GM19351 (cell line): ENCODE data around the gene FGF14.
A peak's percentile ranks its signal among the peaks of the same experiment; 100 is the strongest.
"Not testable (repeated sequence)": the region's sequence is repeated elsewhere in the genome, so short reads cannot be mapped to it uniquely, and the experiment has no call there.

Source experiments
- ATAC-seq: cut with Tn5 transposase; IDR thresholded peaks from one replicate; pipeline ENCODE4 v1.9.1; 2021; ENCODE audit warnings: mild to moderate bottlenecking, moderate library complexity; ENCODE audit not compliant: unreplicated experiment

The FGF14 gene

GRCh38 chr13:102141625-102142472, 260.0 kb downstream of the FGF14 start:
- ATAC-seq = peak; percentile 61

DNA sequence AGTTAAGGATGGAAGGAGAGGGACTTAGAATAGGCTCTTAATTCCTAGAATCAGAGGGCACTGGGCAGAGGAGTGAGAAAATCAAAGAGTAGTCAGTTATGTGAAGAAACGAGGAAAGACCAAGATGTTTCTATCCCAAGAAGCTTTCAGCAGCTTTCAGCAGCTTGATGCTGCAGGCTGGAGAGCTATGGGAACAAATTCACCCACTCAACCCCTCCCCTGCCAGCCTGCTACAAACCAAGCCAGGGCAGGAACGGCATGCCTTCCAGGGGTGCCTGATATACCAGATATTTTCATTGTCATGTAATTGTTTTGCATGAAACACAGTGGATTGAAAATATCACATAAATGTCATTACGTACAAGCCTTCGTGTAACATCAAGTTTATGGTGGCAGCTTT, 262.2 kb downstream of the FGF14 start:
- ATAC-seq = no peak

DNA sequence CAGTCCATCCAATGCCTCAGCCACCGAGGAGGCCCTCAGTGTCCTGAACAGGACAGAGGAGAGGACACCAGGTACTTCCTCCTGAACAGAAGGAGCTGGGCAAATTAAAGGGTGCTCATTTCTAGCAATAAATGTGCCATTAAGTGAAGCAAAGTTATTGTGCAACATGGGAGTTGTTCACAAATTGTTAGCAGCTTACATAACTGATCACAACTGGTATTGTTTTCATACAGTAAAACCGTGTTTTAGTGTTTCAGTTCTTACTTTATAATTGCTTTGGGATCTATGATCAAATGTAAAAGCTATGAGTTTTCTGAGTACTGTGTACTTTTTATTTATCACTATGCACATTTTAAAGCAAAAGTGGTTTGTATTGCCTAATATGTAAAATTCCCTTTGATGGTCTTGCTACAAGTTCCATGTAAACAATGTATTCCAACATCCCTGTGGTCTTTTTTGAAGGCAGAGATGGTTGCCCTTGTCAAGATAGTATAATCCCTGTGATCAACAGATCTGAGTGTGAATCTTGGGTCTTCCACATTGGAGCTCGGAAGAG, 263.1 kb downstream of the FGF14 start:
- ATAC-seq = no peak

- ATAC-seq = not testable (repeated sequence)
Measured at GRCh38 chr13:102137904-102138303, 263.9 kb downstream of the FGF14 start.

- no peak for ATAC-seq
Measured at GRCh38 chr13:102136735-102137296, 265.0 kb downstream of the FGF14 start.

DNA sequence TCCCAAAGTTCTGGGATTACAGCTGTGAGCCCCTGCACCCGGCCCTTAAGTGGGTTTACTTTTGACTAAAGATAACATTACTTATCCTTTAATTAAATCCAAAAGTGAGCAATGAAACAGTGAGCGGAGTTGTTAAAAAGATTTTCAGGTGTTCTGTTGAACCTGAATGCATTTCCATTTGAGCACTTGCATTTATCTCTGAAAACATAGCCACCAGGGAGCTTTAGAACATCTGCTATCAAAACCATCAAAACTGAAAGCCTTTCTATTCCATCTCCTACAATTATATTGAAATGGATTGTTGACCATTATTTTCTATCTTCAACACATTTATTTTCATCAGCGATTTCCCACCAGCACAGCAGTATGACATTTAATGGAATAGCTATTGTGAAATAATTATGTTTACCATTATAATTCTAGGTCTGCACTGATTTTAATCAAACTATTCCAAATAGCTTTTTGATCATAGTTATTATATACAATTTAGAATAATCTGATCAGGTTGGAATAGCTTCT, 269.0 kb downstream of the FGF14 start:
- no peak for ATAC-seq

DNA sequence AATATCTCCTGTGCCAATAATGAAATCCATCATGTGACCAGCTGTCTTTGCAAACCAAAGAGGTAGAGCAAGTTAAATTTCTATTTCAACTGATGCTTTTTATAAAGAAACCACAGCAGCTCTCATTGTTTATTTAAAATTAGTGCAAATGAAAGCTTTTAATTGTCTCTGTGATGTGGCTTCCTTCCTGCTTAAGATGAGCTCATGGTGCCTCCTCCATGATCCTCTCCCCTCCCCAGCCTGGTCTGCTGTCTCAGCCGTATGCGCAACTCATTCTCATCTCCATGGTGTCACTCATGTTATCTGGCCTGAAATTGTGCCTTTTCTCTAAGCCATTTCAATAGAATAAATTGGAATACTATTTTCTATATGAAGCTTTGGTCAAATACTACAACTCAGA, 270.6 kb downstream of the FGF14 start:
- ATAC-seq = no peak

GRCh38 chr13:102128216-102128810, 273.5 kb downstream of the FGF14 start:
- ATAC-seq = peak; percentile 75

- no peak for ATAC-seq
Measured at GRCh38 chr13:102127153-102127552, 274.7 kb downstream of the FGF14 start.

- no peak for ATAC-seq
Measured at GRCh38 chr13:102122147-102122546, 279.7 kb downstream of the FGF14 start.

- no peak for ATAC-seq
Measured at GRCh38 chr13:102117175-102117831, 284.5 kb downstream of the FGF14 start.

GRCh38 chr13:102103469-102103868, 298.4 kb downstream of the FGF14 start:
- no peak for ATAC-seq

DNA sequence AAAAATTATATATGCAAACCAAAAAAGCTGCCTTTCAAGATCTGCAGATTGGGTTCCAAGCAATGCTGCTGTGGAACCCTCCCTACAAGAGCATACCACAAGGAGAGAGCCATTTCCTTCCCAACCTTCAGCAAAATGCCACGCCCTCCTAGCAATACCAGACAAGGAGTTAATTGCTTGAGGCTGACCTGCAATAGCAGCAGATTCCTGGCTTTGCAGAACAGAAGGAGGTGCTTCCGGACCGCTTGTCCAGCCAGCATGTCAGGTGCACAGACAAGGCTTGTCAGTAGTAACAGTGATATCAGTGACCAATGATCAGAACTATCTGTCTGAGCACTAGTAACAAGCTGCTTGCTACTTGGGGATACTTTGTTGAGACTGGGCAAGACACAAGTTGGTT, 301.6 kb downstream of the FGF14 start:
- no peak for ATAC-seq

DNA sequence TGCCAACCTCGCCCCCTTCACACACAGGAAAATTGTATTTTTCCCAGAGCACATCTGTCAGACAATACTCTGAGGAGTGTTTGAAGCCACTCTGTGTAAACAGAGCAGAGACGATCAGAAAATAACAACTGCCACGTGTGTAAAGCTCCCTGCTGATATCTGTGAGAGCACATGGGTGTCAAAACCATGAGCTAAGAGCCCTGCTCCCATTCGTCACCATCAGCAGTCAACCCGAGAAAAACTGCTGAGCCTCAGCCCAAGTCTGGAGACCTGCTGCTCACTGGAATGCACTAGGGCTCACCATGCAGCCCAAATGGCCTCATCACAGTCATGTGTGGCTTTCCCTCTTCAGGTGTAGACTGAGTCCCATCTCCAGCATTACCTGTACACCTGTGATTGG, 304.1 kb downstream of the FGF14 start:
- ATAC-seq = no peak

DNA sequence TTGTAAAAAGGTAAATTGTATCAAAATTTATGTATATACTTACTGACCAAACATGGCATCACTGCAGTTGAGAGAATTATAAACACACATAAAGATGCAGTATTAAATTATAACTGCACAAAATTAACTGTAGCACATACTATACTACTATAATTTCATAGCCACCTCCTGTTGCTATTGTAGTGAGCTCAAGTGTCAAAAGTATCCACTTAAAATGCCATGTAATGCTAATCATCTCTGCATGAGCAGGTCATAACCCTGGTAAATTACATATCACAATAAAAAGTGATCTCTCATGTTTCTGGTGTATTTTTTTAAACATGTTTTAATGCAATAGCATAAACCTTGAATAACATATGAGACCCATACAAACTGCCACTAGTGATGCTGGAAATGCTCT, 308.6 kb downstream of the FGF14 start:
- not testable (repeated sequence) for ATAC-seq

GRCh38 chr13:102091231-102091630, 310.6 kb downstream of the FGF14 start:
- no peak for ATAC-seq

DNA sequence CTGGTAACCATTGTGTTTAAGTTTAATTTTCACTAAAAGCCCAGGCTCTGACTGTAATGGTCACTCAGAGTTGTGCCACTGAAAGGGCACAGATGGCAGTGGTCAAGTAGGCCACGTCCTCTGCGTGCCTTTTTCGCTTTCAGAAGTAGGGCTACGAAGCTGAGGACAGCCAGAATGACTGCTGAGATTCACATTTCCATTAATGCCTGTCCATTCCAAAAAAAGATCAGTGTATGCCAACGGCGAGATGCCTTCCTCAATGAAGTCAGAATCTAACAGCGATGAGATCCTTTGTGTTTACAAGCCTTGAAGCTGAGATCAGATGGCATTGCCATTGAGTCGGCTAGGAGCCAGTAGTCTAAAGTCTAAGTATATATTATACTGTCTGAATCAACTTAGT, 311.3 kb downstream of the FGF14 start:
- no peak for ATAC-seq

- no peak for ATAC-seq
Measured at GRCh38 chr13:102089722-102090121, 312.1 kb downstream of the FGF14 start.

- no peak for ATAC-seq
Measured at GRCh38 chr13:102089177-102089576, 312.7 kb downstream of the FGF14 start.

- no peak for ATAC-seq
Measured at GRCh38 chr13:102073251-102073650, 328.6 kb downstream of the FGF14 start.

GRCh38 chr13:102071711-102072110, 330.1 kb downstream of the FGF14 start:
- no peak for ATAC-seq
